Fibroblast of mammary gland (primary cell): Measurements from ENCODE around the gene MICU1.

Source experiments
- DNase-seq: peaks from one replicate; pipeline ENCODE4 v3.0.0-alpha.2; 2010; ENCODE audit warnings: low read depth
- H3K4me3 ChIP-seq: 2 replicates; pipeline ENCODE4 v1.5.1; 2011; ENCODE audit warnings: low read depth, mild to moderate bottlenecking, low read length, moderate library complexity; ENCODE audit not compliant: control insufficient read depth
- TF ChIP-seq, protein P1 (sequence below): conservative IDR thresholded peaks from 2 replicates; pipeline ENCODE4 v1.5.1; 2011; ENCODE audit warnings: low read depth, low read length, inconsistent platforms; ENCODE audit not compliant: control insufficient read depth, insufficient read depth

Gene MICU1

DNA sequence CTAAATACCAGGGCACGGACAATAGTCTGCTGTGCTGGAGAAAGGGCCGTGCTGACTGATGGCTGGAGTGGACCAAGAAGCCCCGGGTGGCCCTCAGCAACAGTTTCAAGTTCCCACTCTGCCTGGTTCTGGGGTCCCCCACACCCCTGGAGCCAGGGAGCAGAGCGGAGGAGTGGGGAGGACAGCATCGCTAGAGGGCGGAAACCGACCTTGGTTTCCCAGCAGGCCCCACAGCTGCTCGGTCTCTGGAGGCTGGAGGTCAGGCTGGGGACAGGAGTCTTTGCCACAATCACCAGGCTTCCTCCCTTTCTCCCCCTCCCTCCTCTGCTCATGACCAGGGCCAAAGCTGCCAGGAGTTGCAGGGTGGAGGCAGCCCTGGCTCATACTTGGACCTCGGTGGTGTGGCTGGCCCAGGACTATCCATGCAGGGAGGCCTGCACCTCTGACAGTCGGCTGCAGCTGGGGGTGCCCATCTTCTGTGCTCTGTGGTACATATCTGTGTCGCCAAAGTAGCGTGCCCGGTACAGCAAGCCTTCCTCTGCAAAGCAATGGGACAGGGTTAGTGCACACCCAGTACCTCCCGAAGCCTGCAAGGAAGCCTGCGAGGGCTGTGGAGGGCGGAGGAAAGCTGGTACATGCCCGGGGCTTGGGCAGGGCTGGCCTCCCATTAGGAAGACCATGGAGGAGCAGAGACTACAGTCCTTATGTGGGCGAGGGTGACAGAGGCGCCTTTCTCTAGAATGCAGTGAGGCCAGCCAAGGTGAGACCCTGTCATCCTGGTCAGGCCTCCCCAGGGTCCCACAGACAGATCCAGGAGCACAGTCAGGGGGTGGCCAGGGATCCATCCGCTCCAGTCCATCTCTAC, 290.3 kb downstream of the MICU1 start:
- DNase-seq = peak; percentile 81
- TF ChIP-seq, protein P1, sequence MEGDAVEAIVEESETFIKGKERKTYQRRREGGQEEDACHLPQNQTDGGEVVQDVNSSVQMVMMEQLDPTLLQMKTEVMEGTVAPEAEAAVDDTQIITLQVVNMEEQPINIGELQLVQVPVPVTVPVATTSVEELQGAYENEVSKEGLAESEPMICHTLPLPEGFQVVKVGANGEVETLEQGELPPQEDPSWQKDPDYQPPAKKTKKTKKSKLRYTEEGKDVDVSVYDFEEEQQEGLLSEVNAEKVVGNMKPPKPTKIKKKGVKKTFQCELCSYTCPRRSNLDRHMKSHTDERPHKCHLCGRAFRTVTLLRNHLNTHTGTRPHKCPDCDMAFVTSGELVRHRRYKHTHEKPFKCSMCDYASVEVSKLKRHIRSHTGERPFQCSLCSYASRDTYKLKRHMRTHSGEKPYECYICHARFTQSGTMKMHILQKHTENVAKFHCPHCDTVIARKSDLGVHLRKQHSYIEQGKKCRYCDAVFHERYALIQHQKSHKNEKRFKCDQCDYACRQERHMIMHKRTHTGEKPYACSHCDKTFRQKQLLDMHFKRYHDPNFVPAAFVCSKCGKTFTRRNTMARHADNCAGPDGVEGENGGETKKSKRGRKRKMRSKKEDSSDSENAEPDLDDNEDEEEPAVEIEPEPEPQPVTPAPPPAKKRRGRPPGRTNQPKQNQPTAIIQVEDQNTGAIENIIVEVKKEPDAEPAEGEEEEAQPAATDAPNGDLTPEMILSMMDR = no peak
- peak overlapping the region; percentile 1 for H3K4me3 ChIP-seq

DNA sequence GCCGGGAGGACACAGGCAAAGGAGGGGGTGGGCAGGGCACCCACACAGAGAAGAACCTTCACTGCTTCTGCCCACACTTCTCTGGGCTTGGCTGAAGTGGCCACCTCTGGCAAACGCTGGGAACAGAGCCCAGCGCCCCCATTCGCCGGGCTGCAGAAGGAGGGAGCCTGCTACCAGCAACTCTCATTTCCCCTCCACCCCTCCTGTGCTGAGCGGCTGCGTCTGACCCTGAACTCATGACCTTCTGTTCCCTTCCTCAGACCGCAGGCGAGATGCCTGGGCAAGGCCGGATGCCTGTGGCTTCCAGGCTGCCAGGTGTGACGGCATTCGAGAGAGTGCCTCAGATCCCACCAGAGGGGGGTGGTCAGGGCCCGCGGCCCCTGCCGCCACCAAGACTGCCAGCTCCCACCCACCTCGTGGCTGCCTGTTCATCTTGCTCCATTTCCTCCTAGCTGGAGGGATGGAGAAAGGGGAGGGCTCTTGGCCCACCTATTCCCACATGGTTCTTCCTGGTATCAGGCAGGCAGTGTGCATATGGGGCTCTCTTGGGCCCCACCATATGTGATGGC, 291.0 kb downstream of the MICU1 start:
- TF ChIP-seq, protein P1 = peak; percentile 23
- H3K4me3 ChIP-seq = no peak overlapping the region
- peak; percentile 99 for DNase-seq

DNA sequence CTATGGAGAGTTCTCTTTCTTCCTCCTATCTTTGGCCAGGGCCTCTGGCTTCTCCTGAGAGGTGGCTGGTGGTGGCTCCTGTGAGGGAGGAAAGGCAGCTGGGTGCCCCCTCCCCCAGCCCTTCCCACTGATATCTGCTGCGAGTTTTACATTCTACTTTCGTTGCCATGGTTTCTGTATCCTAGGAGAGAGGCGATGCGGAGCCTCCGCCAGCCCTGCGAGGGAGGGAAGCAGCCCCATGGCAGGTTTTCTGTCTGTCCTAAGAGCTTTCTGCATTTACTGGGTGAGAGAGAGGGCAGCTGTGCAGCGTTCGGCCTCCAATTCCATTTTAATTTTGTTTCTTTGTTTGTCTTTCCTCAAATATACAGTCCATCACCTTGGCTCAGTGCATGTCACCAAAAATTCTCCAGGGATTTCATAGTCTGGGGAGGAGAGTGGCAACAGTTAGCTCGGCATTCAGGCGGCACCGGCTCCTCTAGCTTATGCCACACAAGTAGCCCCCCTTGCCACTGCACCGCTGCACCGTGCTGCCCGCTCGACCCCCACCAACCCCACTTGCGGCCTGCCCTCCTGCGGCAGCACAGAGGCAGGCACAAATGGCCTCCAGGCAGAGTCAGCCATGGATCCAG, 291.6 kb downstream of the MICU1 start:
- peak; percentile 52 for DNase-seq
- H3K4me3 ChIP-seq = no peak overlapping the region
- TF ChIP-seq, protein P1 = no peak

DNA sequence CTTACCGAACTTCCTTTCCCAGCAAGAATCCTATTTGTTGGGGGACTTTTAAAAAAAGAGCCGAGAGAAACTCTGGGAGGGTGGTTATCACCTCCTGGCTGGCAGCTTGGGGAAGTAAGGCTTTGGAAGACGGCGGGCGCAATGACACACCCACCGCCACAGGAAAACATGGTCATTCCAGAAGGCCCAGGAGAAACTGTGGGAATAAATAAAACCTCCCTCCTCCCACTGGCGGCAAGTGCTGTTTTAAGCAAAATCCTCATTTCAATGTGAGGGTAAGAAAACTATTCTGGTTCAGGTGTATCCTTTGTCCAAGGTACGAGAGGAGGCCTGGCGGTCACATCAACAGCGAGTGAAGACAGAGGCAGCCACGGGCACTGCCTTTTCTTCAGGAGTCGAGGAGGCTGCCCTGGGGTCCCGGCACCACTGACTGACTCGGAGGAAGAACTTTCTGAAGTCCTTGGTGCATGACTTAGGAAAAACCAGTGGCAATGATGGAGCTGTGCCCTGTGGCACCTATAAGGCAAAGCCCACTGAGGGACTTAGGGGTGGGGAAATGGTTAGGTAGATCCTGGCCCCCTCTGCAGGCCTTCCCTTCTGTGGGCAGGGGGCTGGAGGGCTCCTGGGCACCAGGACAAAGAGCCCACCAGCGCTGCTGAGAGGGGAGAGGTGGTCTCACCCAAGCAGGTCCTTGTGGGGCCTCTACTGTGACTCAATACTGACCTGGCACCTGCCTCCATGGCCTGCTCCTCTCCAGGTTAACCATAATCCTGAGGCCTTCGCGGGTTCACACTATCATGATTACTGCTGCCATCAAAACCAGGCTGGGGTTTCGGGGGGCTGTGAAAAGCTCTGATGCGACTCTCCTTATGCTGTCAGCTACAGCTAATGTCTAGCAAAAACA, 292.5 kb downstream of the MICU1 start:
- DNase-seq = no peak
- no peak overlapping the region for H3K4me3 ChIP-seq
- TF ChIP-seq, protein P1 = no peak

DNA sequence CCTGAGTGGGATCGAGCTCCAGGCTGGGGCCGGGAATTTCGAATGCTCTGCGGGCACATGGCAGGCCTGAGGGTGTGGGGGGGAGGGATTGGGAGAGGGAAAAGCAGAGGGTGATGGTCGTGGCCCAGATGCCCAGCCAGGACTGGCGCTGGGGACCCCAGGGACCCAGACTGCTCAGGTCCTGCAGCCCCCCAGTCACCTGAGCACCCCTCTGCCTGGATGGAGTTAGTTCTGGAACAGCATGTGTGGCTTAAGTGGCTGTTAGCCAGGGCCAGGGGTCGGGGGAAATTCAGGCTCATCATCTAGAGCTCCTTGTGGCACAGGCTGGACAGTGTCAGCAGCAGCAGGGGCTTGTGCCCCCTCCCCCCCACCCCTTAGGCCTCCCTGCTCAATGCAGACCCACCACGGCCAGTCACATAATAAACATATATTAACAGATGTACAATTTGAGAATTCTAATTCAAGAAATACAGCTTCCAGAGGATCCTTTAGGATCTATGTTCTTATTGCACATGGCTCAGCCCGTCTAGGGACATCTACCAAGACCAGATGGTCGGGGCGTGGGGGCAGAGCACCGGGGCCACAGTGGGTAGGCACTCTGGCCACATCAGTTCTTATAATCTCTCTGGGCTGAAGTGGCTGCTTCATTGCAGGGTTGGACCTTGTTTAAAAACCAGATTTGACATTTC, 293.3 kb downstream of the MICU1 start:
- DNase-seq = no peak
- TF ChIP-seq, protein P1 = no peak
- H3K4me3 ChIP-seq = no peak overlapping the region
